ENCODE results near the gene CKAP5.

Gene CKAP5

DNA sequence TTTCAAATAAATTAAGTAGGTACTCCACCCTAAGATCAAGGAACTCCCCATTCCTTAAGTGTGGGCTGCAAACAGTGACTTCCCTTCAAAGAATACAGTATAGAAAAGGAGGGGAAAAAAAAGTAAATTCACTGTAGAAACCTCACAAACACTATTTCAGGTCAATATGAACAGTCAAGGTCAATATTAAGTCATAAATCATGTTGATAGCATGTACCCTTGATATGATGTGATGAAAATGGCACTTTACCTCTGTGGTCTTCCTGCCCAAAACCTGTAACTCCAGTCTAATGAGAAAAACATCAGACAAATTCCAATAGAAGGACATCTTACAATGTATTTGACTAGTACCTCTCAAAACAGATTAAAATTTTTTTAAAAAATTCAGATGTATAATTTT is 8.2 kb downstream of the CKAP5 start:
- no peak for TF ChIP-seq ESRRG (CRISPR knock-in tag; IDR thresholded peaks at IDR 0.05)
- TF ChIP-seq TOX (CRISPR knock-in tag; IDR thresholded peaks at IDR 0.05; ENCODE audit: borderline replicate concordance) = no peak
- TF ChIP-seq TCF4 (CRISPR knock-in tag; IDR thresholded peaks at IDR 0.05; ENCODE audit: borderline replicate concordance) = no peak
- TF ChIP-seq ZFP30 (CRISPR knock-in tag; IDR thresholded peaks at IDR 0.05) = no peak
- TF ChIP-seq, protein P1, sequence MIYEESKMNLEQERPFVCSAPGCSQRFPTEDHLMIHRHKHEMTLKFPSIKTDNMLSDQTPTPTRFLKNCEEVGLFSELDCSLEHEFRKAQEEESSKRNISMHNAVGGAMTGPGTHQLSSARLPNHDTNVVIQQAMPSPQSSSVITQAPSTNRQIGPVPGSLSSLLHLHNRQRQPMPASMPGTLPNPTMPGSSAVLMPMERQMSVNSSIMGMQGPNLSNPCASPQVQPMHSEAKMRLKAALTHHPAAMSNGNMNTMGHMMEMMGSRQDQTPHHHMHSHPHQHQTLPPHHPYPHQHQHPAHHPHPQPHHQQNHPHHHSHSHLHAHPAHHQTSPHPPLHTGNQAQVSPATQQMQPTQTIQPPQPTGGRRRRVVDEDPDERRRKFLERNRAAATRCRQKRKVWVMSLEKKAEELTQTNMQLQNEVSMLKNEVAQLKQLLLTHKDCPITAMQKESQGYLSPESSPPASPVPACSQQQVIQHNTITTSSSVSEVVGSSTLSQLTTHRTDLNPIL (CRISPR knock-in tag; IDR thresholded peaks at IDR 0.05; ENCODE audit: low read depth) = no peak
- no peak for TF ChIP-seq RARB (CRISPR knock-in tag; IDR thresholded peaks at IDR 0.05)
- TF ChIP-seq ZNF8 (CRISPR knock-in tag; IDR thresholded peaks at IDR 0.05) = no peak
- TF ChIP-seq, protein P2, sequence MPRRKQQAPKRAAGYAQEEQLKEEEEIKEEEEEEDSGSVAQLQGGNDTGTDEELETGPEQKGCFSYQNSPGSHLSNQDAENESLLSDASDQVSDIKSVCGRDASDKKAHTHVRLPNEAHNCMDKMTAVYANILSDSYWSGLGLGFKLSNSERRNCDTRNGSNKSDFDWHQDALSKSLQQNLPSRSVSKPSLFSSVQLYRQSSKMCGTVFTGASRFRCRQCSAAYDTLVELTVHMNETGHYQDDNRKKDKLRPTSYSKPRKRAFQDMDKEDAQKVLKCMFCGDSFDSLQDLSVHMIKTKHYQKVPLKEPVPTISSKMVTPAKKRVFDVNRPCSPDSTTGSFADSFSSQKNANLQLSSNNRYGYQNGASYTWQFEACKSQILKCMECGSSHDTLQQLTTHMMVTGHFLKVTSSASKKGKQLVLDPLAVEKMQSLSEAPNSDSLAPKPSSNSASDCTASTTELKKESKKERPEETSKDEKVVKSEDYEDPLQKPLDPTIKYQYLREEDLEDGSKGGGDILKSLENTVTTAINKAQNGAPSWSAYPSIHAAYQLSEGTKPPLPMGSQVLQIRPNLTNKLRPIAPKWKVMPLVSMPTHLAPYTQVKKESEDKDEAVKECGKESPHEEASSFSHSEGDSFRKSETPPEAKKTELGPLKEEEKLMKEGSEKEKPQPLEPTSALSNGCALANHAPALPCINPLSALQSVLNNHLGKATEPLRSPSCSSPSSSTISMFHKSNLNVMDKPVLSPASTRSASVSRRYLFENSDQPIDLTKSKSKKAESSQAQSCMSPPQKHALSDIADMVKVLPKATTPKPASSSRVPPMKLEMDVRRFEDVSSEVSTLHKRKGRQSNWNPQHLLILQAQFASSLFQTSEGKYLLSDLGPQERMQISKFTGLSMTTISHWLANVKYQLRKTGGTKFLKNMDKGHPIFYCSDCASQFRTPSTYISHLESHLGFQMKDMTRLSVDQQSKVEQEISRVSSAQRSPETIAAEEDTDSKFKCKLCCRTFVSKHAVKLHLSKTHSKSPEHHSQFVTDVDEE (CRISPR knock-in tag; IDR thresholded peaks at IDR 0.05) = no peak
- no peak for TF ChIP-seq OSR1 (CRISPR knock-in tag; IDR thresholded peaks at IDR 0.05)
- no peak for TF ChIP-seq CSDC2 (CRISPR knock-in tag; IDR thresholded peaks at IDR 0.05)
- TF ChIP-seq ARNTL (CRISPR knock-in tag; IDR thresholded peaks at IDR 0.05; ENCODE audit: borderline replicate concordance, low read depth) = no peak
- TF ChIP-seq ZNF70 (CRISPR knock-in tag; IDR thresholded peaks at IDR 0.05) = no peak
- no peak for TF ChIP-seq ISL1 (CRISPR knock-in tag; IDR thresholded peaks at IDR 0.05)
- no peak for TF ChIP-seq ZC3H10 (CRISPR knock-in tag; IDR thresholded peaks at IDR 0.05)
- no peak for TF ChIP-seq BACH2 (CRISPR knock-in tag; IDR thresholded peaks at IDR 0.05; ENCODE audit: borderline replicate concordance)
- TF ChIP-seq SNAI2 (CRISPR knock-in tag; IDR thresholded peaks at IDR 0.05) = no peak
- TF ChIP-seq ZNF565 (CRISPR knock-in tag; conservative IDR thresholded peaks at IDR 0.05; ENCODE audit: low read depth) = no peak
- no peak for TF ChIP-seq ZFP3 (CRISPR knock-in tag; IDR thresholded peaks at IDR 0.05)
- TF ChIP-seq POU6F1 (CRISPR knock-in tag; IDR thresholded peaks at IDR 0.05; ENCODE audit: borderline replicate concordance, low read depth) = no peak
- TF ChIP-seq PATZ1 (CRISPR knock-in tag; IDR thresholded peaks at IDR 0.05; ENCODE audit: borderline replicate concordance) = no peak

DNA sequence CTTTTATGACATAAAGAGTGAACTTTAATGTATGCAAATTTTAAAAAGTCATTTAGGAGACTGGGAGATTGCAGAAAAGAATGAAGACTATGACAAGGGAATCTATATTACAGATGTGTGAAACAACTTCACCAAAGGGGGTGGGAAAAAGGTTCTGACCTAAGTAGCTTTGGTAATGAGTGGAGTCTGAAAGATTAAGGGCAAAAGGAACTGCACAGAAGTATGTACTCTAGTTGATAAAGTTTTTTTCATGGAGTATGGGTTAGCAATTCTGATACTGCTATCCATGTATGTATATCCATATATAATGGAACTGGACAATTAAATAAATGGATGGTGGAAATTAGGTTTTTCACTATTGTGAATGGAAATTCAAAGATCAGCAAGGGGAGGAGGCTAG is 9.2 kb downstream of the CKAP5 start:
- no peak for TF ChIP-seq CSRNP3 (CRISPR knock-in tag; IDR thresholded peaks at IDR 0.05)
- no peak for TF ChIP-seq ESRRG (CRISPR knock-in tag; IDR thresholded peaks at IDR 0.05)
- no peak for TF ChIP-seq ZNF565 (CRISPR knock-in tag; conservative IDR thresholded peaks at IDR 0.05; ENCODE audit: low read depth)
- no peak for TF ChIP-seq ZNF70 (CRISPR knock-in tag; IDR thresholded peaks at IDR 0.05)
- TF ChIP-seq POU6F1 (CRISPR knock-in tag; IDR thresholded peaks at IDR 0.05; ENCODE audit: borderline replicate concordance, low read depth) = no peak
- no peak for TF ChIP-seq ZC3H10 (CRISPR knock-in tag; IDR thresholded peaks at IDR 0.05)
- TF ChIP-seq RARB (CRISPR knock-in tag; IDR thresholded peaks at IDR 0.05) = no peak
- no peak for TF ChIP-seq PPARA (CRISPR knock-in tag; IDR thresholded peaks at IDR 0.05; ENCODE audit: borderline replicate concordance)
- no peak for TF ChIP-seq ZNF8 (CRISPR knock-in tag; IDR thresholded peaks at IDR 0.05)
- no peak for TF ChIP-seq ISL1 (CRISPR knock-in tag; IDR thresholded peaks at IDR 0.05)
- no peak for TF ChIP-seq ZFP30 (CRISPR knock-in tag; IDR thresholded peaks at IDR 0.05)
- no peak for TF ChIP-seq ZFP3 (CRISPR knock-in tag; IDR thresholded peaks at IDR 0.05)
- TF ChIP-seq, protein P1 (CRISPR knock-in tag; IDR thresholded peaks at IDR 0.05; ENCODE audit: low read depth) = no peak
- TF ChIP-seq TCF4 (CRISPR knock-in tag; IDR thresholded peaks at IDR 0.05; ENCODE audit: borderline replicate concordance) = no peak
- TF ChIP-seq CSDC2 (CRISPR knock-in tag; IDR thresholded peaks at IDR 0.05) = no peak
- no peak for TF ChIP-seq GLIS3 (CRISPR knock-in tag; IDR thresholded peaks at IDR 0.05)
- ATAC-seq = no peak

More for the DNA sequence above, 8.2 kb downstream of the CKAP5 start:
- ATAC-seq = no peak
